Keratinocyte (primary cell): Measurements from ENCODE around the gene NSDHL. TPM values are rescaled to one million over a fixed set of nuclear protein-coding genes. Genes with fewer than 3 reads are reported as not detected.

Experiments used
- DNase-seq: peaks from one replicate; pipeline ENCODE4 v3.0.0-alpha.2; 2011; ENCODE audit warnings: low read depth, missing footprints, low spot score
- FAIRE-seq: peaks from 2 replicates; lab custom pipeline; 2011; peaks lifted over from hg19 to GRCh38; lab: Jason Lieb, UNC
- H2AFZ ChIP-seq: 2 replicates; pipeline ENCODE4 v1.6.0; 2012; ENCODE audit warnings: low read length, control low read depth, inconsistent platforms; ENCODE audit not compliant: control insufficient read depth
- H3K27ac ChIP-seq: 2 replicates; pipeline ENCODE4 v1.5.1; 2011; ENCODE audit warnings: low read length; ENCODE audit not compliant: control insufficient read depth, insufficient read depth
- H3K27me3 ChIP-seq: 3 replicates; pipeline ENCODE4 v1.6.0; 2011; ENCODE audit warnings: low read length; ENCODE audit not compliant: control insufficient read depth, insufficient read depth; ENCODE audit errors: extremely low read depth
- H3K36me3 ChIP-seq, 2 experiments: 2 replicates in 1 of 2; 3 replicates in 1 of 2; pipeline ENCODE4 v1.5.1; 2011; ENCODE audit warnings: low read length in 2 of 2, mild to moderate bottlenecking in 1 of 2; ENCODE audit not compliant: control insufficient read depth in 2 of 2, insufficient read depth in 2 of 2; ENCODE audit errors: extremely low read depth in 1 of 2
- H3K4me1 ChIP-seq: 3 replicates; pipeline ENCODE4 v1.5.1; 2011; ENCODE audit warnings: low read length; ENCODE audit not compliant: control insufficient read depth, insufficient read depth; ENCODE audit errors: extremely low read depth
- H3K4me2 ChIP-seq: 3 replicates; pipeline ENCODE4 v1.6.0; 2011; ENCODE audit warnings: low read depth, low read length; ENCODE audit not compliant: control insufficient read depth, insufficient read depth; ENCODE audit errors: extremely low read depth
- H3K4me3 ChIP-seq, 3 experiments: fragments of 200-600 bp in 1 of 3; sonication (generic) in 1 of 3; 2 replicates in 2 of 3; 3 replicates in 1 of 3; pipeline ENCODE4 v1.5.1; 2011 to 2016; ENCODE audit warnings: low read length in 3 of 3, mild to moderate bottlenecking in 3 of 3, control low read depth in 2 of 3, inconsistent platforms in 1 of 3, low read depth in 1 of 3, mixed read lengths in 1 of 3, mixed run types in 1 of 3, moderate library complexity in 1 of 3; ENCODE audit not compliant: control insufficient read depth in 2 of 3, insufficient read depth in 2 of 3; ENCODE audit errors: extremely low read depth in 1 of 3
- H3K79me2 ChIP-seq: 2 replicates; pipeline ENCODE4 v1.6.0; 2012; ENCODE audit warnings: low read length; ENCODE audit not compliant: control insufficient read depth, insufficient read depth
- H3K9ac ChIP-seq: 3 replicates; pipeline ENCODE4 v1.6.0; 2011; ENCODE audit warnings: low read length; ENCODE audit not compliant: control insufficient read depth, insufficient read depth; ENCODE audit errors: extremely low read depth
- H3K9me1 ChIP-seq: 3 replicates; pipeline ENCODE4 v1.6.0; 2011; ENCODE audit warnings: low read length; ENCODE audit not compliant: control insufficient read depth, insufficient read depth; ENCODE audit errors: extremely low read depth
- H3K9me3 ChIP-seq: 2 replicates; pipeline ENCODE4 v1.5.1; 2012; ENCODE audit warnings: low read depth, low read length; ENCODE audit not compliant: control insufficient read depth
- H4K20me1 ChIP-seq: 3 replicates; pipeline ENCODE4 v1.6.0; 2011; ENCODE audit warnings: low read length; ENCODE audit not compliant: control insufficient read depth, insufficient read depth; ENCODE audit errors: extremely low read depth
- EZH2 ChIP-seq: IDR thresholded peaks from one replicate; pipeline ENCODE4 v1.6.1; 2012; ENCODE audit warnings: inconsistent platforms, mild to moderate bottlenecking, low read length, moderate library complexity
- dilution Hi-C: fragments of 300-500 bp; cut with MboI; formaldehyde crosslinking; loops from one replicate; pipeline ENCODE4 v1.7.0; 2020; ENCODE audit warnings: low sequenced_read_pairs; ENCODE audit not compliant: extremely low pct_ligation_motif_present
- polyA plus RNA-seq, 5 experiments: library from polyadenylated mRNA; depleted of rRNA in 3 of 5; stranded (reverse) in 3 of 5; stranded (forward) in 1 of 5; unstranded in 1 of 5; fragments of >200 nt; gene quantifications; 1 replicate in 1 of 5; 2 replicates in 3 of 5; 3 replicates in 1 of 5; pipeline versions ENCODE4 v1.2.1 to v1.2.3, GENCODE V29; 2011 to 2012; ENCODE audit warnings: missing spikeins in 2 of 5, low read depth in 1 of 5, low replicate concordance in 1 of 5
- TF ChIP-seq, protein P1 (sequence below), 3 experiments: IDR thresholded peaks in 1 of 3; conservative IDR thresholded peaks in 1 of 3; optimal IDR thresholded peaks in 1 of 3; 2 replicates in 2 of 3; 3 replicates in 1 of 3; pipeline versions ENCODE3 to v1.5.1; 2011; ENCODE audit warnings: low read length in 3 of 3, mild to moderate bottlenecking in 3 of 3, moderate library complexity in 2 of 3, control low read depth in 1 of 3, inconsistent platforms in 1 of 3; ENCODE audit not compliant: insufficient read depth in 2 of 3; ENCODE audit errors: extremely low read depth in 1 of 3

The NSDHL gene
- polyA plus RNA-seq, 1 donor (not counting 4 experiments of a cell fraction or from before 2014, with no cell fraction given): 79.0 TPM

DNA sequence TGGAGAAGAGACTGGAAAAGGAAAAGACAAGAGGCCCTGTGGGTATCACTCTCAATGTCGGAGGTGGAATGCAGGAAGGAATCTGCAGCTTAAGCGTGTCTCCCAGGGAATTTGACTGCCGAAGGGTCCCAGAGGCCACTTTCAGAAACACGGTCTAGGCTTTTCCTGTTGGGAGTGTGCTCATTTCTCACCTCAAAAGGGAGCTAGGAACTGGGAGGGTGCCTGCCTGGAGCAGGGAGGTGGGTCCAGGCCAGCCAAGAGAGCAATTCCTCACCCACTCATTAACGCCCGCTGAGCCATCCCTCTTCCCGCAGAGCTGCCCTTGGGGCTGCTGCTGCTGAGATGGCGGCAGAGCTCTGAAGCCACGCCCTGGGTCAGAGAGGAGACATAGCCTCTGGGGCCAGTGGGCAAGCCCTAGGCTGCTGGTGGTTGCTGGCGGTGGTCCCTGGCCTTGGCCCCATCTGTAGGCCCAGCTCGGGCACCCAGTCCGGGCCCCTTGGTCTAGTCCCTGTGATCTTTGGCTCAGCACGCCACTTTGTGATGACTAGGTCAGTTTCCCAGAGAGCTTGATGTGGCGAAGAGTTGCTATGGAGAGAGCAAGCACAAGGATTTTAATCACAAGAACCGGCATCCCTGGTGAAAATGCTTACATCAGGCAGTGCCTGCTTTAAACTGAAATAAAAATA lies 71.1 kb downstream of the NSDHL start:
- peak overlapping the region; percentile 4 for H3K4me2 ChIP-seq
- dilution Hi-C loops: no loop called here
- H3K9me3 ChIP-seq: no peaks in the 10 kb centered on the region
- DNase-seq (no peak), FAIRE-seq (no peak)
- no peak overlapping the region for H3K4me3 ChIP-seq
- no peaks in the 10 kb centered on the region for H3K36me3 ChIP-seq
- H3K9me1 ChIP-seq: no peaks in the 10 kb centered on the region
- H3K27ac ChIP-seq: peak overlapping the region; percentile 26
- TF ChIP-seq, protein P1, sequence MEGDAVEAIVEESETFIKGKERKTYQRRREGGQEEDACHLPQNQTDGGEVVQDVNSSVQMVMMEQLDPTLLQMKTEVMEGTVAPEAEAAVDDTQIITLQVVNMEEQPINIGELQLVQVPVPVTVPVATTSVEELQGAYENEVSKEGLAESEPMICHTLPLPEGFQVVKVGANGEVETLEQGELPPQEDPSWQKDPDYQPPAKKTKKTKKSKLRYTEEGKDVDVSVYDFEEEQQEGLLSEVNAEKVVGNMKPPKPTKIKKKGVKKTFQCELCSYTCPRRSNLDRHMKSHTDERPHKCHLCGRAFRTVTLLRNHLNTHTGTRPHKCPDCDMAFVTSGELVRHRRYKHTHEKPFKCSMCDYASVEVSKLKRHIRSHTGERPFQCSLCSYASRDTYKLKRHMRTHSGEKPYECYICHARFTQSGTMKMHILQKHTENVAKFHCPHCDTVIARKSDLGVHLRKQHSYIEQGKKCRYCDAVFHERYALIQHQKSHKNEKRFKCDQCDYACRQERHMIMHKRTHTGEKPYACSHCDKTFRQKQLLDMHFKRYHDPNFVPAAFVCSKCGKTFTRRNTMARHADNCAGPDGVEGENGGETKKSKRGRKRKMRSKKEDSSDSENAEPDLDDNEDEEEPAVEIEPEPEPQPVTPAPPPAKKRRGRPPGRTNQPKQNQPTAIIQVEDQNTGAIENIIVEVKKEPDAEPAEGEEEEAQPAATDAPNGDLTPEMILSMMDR (optimal IDR thresholded peaks at IDR 0.05 in 1 of 3, IDR thresholded peaks at IDR 0.05 in 1 of 3, conservative IDR thresholded peaks at IDR 0.05 in 1 of 3; ENCODE audit: extremely low read depth in 1 of 3, insufficient read depth in 2 of 3, low read length in 3 of 3): no peak
- no peak for TF ChIP-seq EZH2
- no peaks in the 10 kb centered on the region for H4K20me1 ChIP-seq
- H2AFZ ChIP-seq: no peak overlapping the region
- H3K27me3 ChIP-seq: no peaks in the 10 kb centered on the region
- H3K9ac ChIP-seq: no peak overlapping the region
- H3K79me2 ChIP-seq: no peaks in the 10 kb centered on the region
- H3K4me1 ChIP-seq: peaks cover 28% of the 10 kb centered on the region

DNA sequence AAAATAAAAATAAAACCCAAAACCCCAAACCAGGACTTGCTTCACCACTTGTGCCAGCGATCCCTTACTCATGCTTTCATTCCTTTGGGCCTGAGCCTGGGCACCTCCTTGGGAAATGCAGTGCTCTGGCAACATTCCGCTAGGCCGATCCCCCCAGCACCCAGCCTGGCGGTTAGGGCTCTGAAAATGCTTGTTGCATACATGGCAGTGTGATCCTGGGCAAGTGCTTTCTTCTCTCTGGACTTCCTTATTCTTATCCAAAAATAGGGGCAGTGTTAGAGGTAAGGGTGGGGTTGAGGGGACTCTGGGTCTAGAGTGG lies 71.6 kb downstream of the NSDHL start:
- Histone ChIP-seq H3K9me1 (no peaks in the 10 kb centered on the region), H4K20me1 (no peaks in the 10 kb centered on the region), H3K4me2 (no peak overlapping the region), H3K9me3 (no peaks in the 10 kb centered on the region), H3K27me3 (no peaks in the 10 kb centered on the region), H3K79me2 (no peaks in the 10 kb centered on the region), H2AFZ (no peak overlapping the region), H3K4me3 (no peak overlapping the region), H3K36me3 (no peaks in the 10 kb centered on the region), H3K9ac (no peak overlapping the region), H3K27ac (no peak overlapping the region), H3K4me1 (peaks cover 24% of the 10 kb centered on the region)
- DNase-seq: no peak
- TF ChIP-seq, protein P1 (optimal IDR thresholded peaks at IDR 0.05 in 1 of 3, IDR thresholded peaks at IDR 0.05 in 1 of 3, conservative IDR thresholded peaks at IDR 0.05 in 1 of 3; ENCODE audit: extremely low read depth in 1 of 3, insufficient read depth in 2 of 3, low read length in 3 of 3): no peak
- no peak for TF ChIP-seq EZH2
- no peak for FAIRE-seq
- dilution Hi-C loops: no loop called here
